ENCODE measurements around the gene PARL. TPM values are rescaled to one million over a fixed set of nuclear protein-coding genes. Genes with fewer than 3 reads are reported as not detected.

The PARL gene
- 10 to 100 TPM; 47.6 to 49.0 TPM for total RNA-seq

- H3K4me3 Mint-ChIP-seq, result peak within 1 kb of the TSS; percentile 93
- DNase-seq, result peak; percentile 96
- H3K9me3 Mint-ChIP-seq, result no peaks in the 10 kb centered on the region
- peak within 1 kb of the TSS; percentile 74 for H3K27ac Mint-ChIP-seq
- ChIA-PET POLR2A (interaction anchor here (0.8 to 1.9 kb wide), 15 partner anchors 10 to 599 kb away, joined by 3 to 9 read pairs (median 4); partner anchors contain the start of genes ABCC5, EIF2B5, KLHL24 and MCF2L2), CTCF (interaction anchor here (0.6 to 2.9 kb wide), 41 partner anchors 9 to 493 kb away, joined by 3 to 24 read pairs (median 4); partner anchors contain the start of genes ABCC5, EEF1AKMT4, KLHL24 and MAP6D1)
- H3K4me1 Mint-ChIP-seq, result peaks cover 30% of the 10 kb centered on the region
- H3K27me3 Mint-ChIP-seq, result peaks cover under 1% of the 10 kb centered on the region
- H3K36me3 Mint-ChIP-seq (ENCODE audit: low read depth), result no peaks in the 10 kb centered on the region
These were observed at the start of gene PARL for GRCh38 chr3:183884427-183885296. PARL (minus strand) TSS chr3:183884880; CDS start chr3:183884846, 34 bp downstream.

GRCh38 chr3:183933160-183933559 is 48.5 kb upstream of the PARL start:
- no peaks in the 10 kb centered on the region for H3K4me1 Mint-ChIP-seq
- POLR2A ChIA-PET, result interaction anchor here (0.8 to 1.1 kb wide), 2 partner anchors 10 to 202 kb away, joined by 3 read pairs; partner anchors contain the start of gene EIF2B5
- no peak overlapping the region for H3K27ac Mint-ChIP-seq
- H3K36me3 Mint-ChIP-seq (ENCODE audit: low read depth), result peaks cover 4% of the 10 kb centered on the region
- H3K9me3 Mint-ChIP-seq, result no peaks in the 10 kb centered on the region
- no peak overlapping the region for H3K4me3 Mint-ChIP-seq
- H3K27me3 Mint-ChIP-seq, result no peaks in the 10 kb centered on the region
- CTCF ChIA-PET, result no interaction called here
- no peak for DNase-seq

GRCh38 chr3:183931881-183932280 is 47.2 kb upstream of the PARL start:
- Mint-ChIP-seq H3K9me3 (no peaks in the 10 kb centered on the region), H3K27ac (no peak overlapping the region), H3K4me3 (no peak overlapping the region), H3K4me1 (no peaks in the 10 kb centered on the region), H3K36me3 (ENCODE audit: low read depth) (peaks cover 3% of the 10 kb centered on the region), H3K27me3 (no peaks in the 10 kb centered on the region)
- DNase-seq, result no peak
- ChIA-PET POLR2A (no interaction called here), CTCF (no interaction called here)

- Mint-ChIP-seq H3K27me3 (no peaks in the 10 kb centered on the region), H3K4me3 (no peak overlapping the region), H3K36me3 (ENCODE audit: low read depth) (no peaks in the 10 kb centered on the region), H3K9me3 (no peaks in the 10 kb centered on the region), H3K27ac (no peak overlapping the region), H3K4me1 (no peaks in the 10 kb centered on the region)
- no peak for DNase-seq
- ChIA-PET CTCF (no interaction called here), POLR2A (no interaction called here)
These were observed 45.4 kb upstream of the PARL start for GRCh38 chr3:183930086-183930485.

GRCh38 chr3:183927059-183927458 is 42.4 kb upstream of the PARL start:
- DNase-seq, result no peak
- Mint-ChIP-seq H3K4me3 (no peak overlapping the region), H3K9me3 (no peaks in the 10 kb centered on the region), H3K27me3 (no peaks in the 10 kb centered on the region), H3K36me3 (ENCODE audit: low read depth) (no peaks in the 10 kb centered on the region), H3K27ac (no peak overlapping the region), H3K4me1 (no peaks in the 10 kb centered on the region)
- ChIA-PET POLR2A (no interaction called here), CTCF (no interaction called here)

GRCh38 chr3:183924956-183925355 is 40.3 kb upstream of the PARL start:
- Mint-ChIP-seq H3K27me3 (no peaks in the 10 kb centered on the region), H3K4me1 (no peaks in the 10 kb centered on the region)

GRCh38 chr3:183924543-183924942 is 39.9 kb upstream of the PARL start:
- POLR2A ChIA-PET, result no interaction called here
- Mint-ChIP-seq H3K9me3 (no peaks in the 10 kb centered on the region), H3K27me3 (no peaks in the 10 kb centered on the region), H3K27ac (no peak overlapping the region), H3K36me3 (ENCODE audit: low read depth) (no peaks in the 10 kb centered on the region), H3K4me1 (no peaks in the 10 kb centered on the region), H3K4me3 (no peak overlapping the region)
- DNase-seq, result no peak
- CTCF ChIA-PET, result no interaction called here

More at GRCh38 chr3:183924956-183925355, 40.3 kb upstream of the PARL start:
- POLR2A ChIA-PET, result no interaction called here
- no peak overlapping the region for H3K4me3 Mint-ChIP-seq
- H3K36me3 Mint-ChIP-seq (ENCODE audit: low read depth), result no peaks in the 10 kb centered on the region
- no peaks in the 10 kb centered on the region for H3K9me3 Mint-ChIP-seq
- no peak for DNase-seq
- no peak overlapping the region for H3K27ac Mint-ChIP-seq
- CTCF ChIA-PET, result no interaction called here

GRCh38 chr3:183922421-183922820 is 37.7 kb upstream of the PARL start:
- no peak for DNase-seq
- no peaks in the 10 kb centered on the region for H3K36me3 Mint-ChIP-seq (ENCODE audit: low read depth)
- H3K4me3 Mint-ChIP-seq, result no peak overlapping the region
- H3K27ac Mint-ChIP-seq, result no peak overlapping the region
- CTCF ChIA-PET, result no interaction called here
- H3K27me3 Mint-ChIP-seq, result no peaks in the 10 kb centered on the region
- H3K4me1 Mint-ChIP-seq, result no peaks in the 10 kb centered on the region
- POLR2A ChIA-PET, result no interaction called here
- no peaks in the 10 kb centered on the region for H3K9me3 Mint-ChIP-seq

GRCh38 chr3:183921096-183921495 is 36.4 kb upstream of the PARL start:
- no peaks in the 10 kb centered on the region for H3K4me1 Mint-ChIP-seq
- H3K9me3 Mint-ChIP-seq, result no peaks in the 10 kb centered on the region
- H3K4me3 Mint-ChIP-seq, result no peak overlapping the region
- H3K27ac Mint-ChIP-seq, result no peak overlapping the region
- no peaks in the 10 kb centered on the region for H3K27me3 Mint-ChIP-seq
- H3K36me3 Mint-ChIP-seq (ENCODE audit: low read depth), result no peaks in the 10 kb centered on the region
- DNase-seq, result no peak
- ChIA-PET POLR2A (no interaction called here), CTCF (no interaction called here)

- CTCF ChIA-PET, result interaction anchor here (1.0 kb wide), 1 partner anchor 35 kb away, joined by 3 read pairs; the partner anchor contains the start of gene PARL
- no peaks in the 10 kb centered on the region for H3K9me3 Mint-ChIP-seq
- POLR2A ChIA-PET, result no interaction called here
These were observed 35.7 kb upstream of the PARL start for GRCh38 chr3:183920416-183920815.

GRCh38 chr3:183918178-183918577 is 33.5 kb upstream of the PARL start:
- ChIA-PET CTCF (interaction anchor here (1.4 to 1.7 kb wide), 2 partner anchors 22 to 33 kb away, joined by 4 read pairs; partner anchors contain the start of gene PARL), POLR2A (no interaction called here)
- Mint-ChIP-seq H3K36me3 (ENCODE audit: low read depth) (no peaks in the 10 kb centered on the region), H3K4me3 (no peak overlapping the region), H3K27me3 (no peaks in the 10 kb centered on the region), H3K9me3 (no peaks in the 10 kb centered on the region), H3K4me1 (no peaks in the 10 kb centered on the region), H3K27ac (no peak overlapping the region)
- DNase-seq, result no peak

More at GRCh38 chr3:183920416-183920815, 35.7 kb upstream of the PARL start:
- Mint-ChIP-seq H3K4me1 (no peaks in the 10 kb centered on the region), H3K27me3 (no peaks in the 10 kb centered on the region), H3K4me3 (no peak overlapping the region), H3K36me3 (ENCODE audit: low read depth) (no peaks in the 10 kb centered on the region), H3K27ac (no peak overlapping the region)
- DNase-seq, result no peak

- H3K27ac Mint-ChIP-seq, result no peak overlapping the region
- H3K27me3 Mint-ChIP-seq, result no peaks in the 10 kb centered on the region
- ChIA-PET CTCF (interaction anchor here (1.4 to 1.7 kb wide), 2 partner anchors 22 to 33 kb away, joined by 4 read pairs; partner anchors contain the start of gene PARL), POLR2A (no interaction called here)
- H3K4me1 Mint-ChIP-seq, result no peaks in the 10 kb centered on the region
- DNase-seq, result no peak
- no peaks in the 10 kb centered on the region for H3K36me3 Mint-ChIP-seq (ENCODE audit: low read depth)
- H3K9me3 Mint-ChIP-seq, result no peaks in the 10 kb centered on the region
- H3K4me3 Mint-ChIP-seq, result no peak overlapping the region
These were observed 33.1 kb upstream of the PARL start for GRCh38 chr3:183917776-183918175.

- H3K27ac Mint-ChIP-seq, result no peak overlapping the region
- no peaks in the 10 kb centered on the region for H3K9me3 Mint-ChIP-seq
- ChIA-PET CTCF (interaction anchor here (1.2 kb wide), 1 partner anchor 16 kb away, joined by 3 read pairs; no protein-coding TSS in a partner anchor), POLR2A (no interaction called here)
- no peaks in the 10 kb centered on the region for H3K36me3 Mint-ChIP-seq (ENCODE audit: low read depth)
- H3K4me1 Mint-ChIP-seq, result no peaks in the 10 kb centered on the region
- H3K27me3 Mint-ChIP-seq, result no peaks in the 10 kb centered on the region
- no peak for DNase-seq
- H3K4me3 Mint-ChIP-seq, result no peak overlapping the region
These were observed 30.2 kb upstream of the PARL start for GRCh38 chr3:183914856-183915255.

GRCh38 chr3:183913580-183913920 is 28.9 kb upstream of the PARL start:
- Mint-ChIP-seq H3K4me3 (no peak overlapping the region), H3K27ac (no peak overlapping the region), H3K27me3 (no peaks in the 10 kb centered on the region), H3K4me1 (no peaks in the 10 kb centered on the region), H3K9me3 (no peaks in the 10 kb centered on the region), H3K36me3 (ENCODE audit: low read depth) (no peaks in the 10 kb centered on the region)
- POLR2A ChIA-PET, result no interaction called here
- no peak for DNase-seq
- CTCF ChIA-PET, result no interaction called here

Measured in activated CD4-positive, alpha-beta memory T cell treated with anti-CD3 and anti-CD28 coated beads, Interleukin-2, amount 10 ng/mL, durations not matched to agents 7 days and 5 days (primary cell).